HG02763 (cell line): ENCODE data around the gene PFKFB2.
"Not testable (repeated sequence)": the region's sequence is repeated elsewhere in the genome, so short reads cannot be mapped to it uniquely, and the experiment has no call there.

Experiments used
- ATAC-seq: cut with Tn5 transposase; IDR thresholded peaks from one replicate; pipeline ENCODE4 v1.9.1; 2021; ENCODE audit warnings: mild to moderate bottlenecking, moderate library complexity; ENCODE audit not compliant: unreplicated experiment

PFKFB2 gene

GRCh38 chr1:207036865-207037264 lies 16.2 kb upstream of the PFKFB2 start:
- no peak for ATAC-seq

DNA sequence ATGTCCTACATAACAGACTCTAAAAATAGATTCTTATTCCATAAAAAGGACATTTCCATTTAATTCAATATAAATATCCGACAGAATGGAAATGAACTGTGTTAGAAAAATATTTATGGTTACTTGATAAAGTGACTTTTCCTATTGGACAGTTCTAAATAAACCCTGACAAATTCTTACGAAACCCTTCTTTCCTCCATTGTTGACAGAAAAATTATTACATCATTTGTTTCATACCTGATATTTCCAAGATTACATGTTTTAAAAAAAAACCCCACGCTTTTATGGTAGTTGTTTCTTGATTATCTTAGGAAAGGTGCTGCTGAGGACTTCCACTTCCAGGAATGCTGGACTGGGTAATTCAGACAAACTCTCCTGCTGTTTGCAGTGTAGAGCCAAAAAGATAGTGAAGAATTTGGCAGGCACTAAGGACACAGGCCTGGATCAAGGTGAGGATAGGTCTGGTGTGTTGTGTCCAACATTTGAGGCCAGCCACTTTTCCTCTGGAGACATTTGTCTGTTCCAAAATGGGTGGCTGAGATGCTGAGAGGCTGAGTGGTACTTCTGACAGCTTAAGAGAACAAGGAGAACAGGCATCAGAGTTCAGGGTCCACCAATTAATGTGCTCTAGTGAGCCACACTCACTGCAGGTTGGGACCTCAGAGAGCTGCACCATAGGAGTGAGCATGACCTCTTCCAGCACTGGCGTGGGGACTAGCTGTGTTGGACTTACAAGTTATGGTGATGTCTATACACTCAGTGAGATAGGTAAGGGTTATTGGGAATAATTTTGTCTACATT lies 13.5 kb upstream of the PFKFB2 start:
- ATAC-seq: no peak

- ATAC-seq: no peak
These were observed 12.9 kb upstream of the PFKFB2 start for GRCh38 chr1:207040181-207040533.

- ATAC-seq: not testable (repeated sequence)
These were observed 11.7 kb upstream of the PFKFB2 start for GRCh38 chr1:207041397-207041796.

DNA sequence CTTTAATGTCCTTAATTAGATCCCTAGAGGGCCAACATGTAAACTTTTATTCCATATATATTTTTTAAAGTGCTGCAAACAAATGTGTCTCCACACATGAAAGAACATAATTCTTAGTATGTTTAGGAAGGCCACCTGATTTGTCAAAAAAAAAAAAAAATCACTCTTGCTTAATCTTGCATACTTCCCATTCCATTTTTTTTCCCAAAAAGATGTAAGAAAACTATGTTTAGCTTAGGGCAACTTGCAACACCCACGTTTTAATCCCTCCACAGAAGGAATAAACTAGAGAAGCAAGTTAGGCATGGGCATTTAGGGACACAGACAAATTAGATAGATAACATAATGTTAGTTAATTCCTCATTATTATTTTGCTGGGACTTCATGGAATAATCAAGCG lies 7.6 kb upstream of the PFKFB2 start:
- ATAC-seq: no peak

DNA sequence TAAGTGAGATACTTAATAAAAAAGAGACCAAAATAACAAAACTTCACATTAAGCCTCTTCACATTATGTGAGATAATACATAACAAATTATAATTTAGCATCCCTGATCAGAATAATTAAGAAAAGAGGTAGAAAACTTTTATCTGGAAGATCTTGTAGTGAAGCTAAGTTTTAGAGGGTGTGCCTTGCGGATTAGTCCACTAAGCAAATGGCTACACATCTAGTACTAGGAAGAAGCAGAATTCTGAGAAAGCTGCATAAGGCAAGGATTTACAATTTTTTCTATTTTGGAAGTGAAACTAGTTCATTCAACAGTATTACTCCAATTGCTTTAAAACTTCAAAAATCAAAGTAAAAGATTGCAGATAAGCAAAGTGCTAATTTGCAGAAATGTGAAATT lies 5.6 kb upstream of the PFKFB2 start:
- no peak for ATAC-seq

DNA sequence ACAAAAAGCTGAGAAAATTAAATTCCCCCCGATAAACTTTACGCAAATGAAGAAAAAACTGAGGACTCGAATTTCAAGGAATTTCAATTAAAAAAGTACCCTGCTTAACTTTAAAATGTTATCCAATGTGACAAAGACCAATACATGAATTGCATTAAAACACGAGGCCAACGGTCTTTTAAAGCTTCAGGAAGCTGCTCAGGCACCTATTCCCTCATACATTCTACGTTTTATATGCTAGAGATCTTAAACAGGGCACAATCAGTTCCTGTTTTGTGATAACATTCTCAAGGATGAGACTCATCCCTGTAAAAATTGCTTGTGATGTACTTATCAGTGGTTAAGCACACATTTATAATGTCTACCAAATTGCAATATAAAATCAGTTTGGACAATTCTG lies 5.0 kb upstream of the PFKFB2 start:
- no peak for ATAC-seq

GRCh38 chr1:207049054-207049453 lies 4.0 kb upstream of the PFKFB2 start:
- ATAC-seq: no peak

DNA sequence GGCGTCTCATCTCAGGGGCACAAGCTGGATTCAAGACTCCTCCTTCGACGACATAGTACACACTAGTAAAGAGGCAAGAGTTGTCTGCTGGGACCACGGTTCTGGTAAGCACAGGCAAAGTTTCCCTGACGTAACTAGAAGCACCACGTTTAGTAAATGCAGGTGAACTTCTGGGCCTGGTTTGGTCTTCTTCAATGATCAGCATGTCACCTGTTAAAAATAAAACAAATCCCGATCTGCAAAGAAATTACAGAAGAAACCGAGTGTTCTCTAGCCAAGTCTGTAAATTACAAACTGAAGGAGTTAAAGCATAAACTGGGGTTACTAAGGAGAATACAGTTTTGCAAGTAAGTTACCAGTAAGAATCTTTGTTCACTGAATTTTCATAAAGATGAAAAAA lies 3.6 kb upstream of the PFKFB2 start:
- no peak for ATAC-seq

DNA sequence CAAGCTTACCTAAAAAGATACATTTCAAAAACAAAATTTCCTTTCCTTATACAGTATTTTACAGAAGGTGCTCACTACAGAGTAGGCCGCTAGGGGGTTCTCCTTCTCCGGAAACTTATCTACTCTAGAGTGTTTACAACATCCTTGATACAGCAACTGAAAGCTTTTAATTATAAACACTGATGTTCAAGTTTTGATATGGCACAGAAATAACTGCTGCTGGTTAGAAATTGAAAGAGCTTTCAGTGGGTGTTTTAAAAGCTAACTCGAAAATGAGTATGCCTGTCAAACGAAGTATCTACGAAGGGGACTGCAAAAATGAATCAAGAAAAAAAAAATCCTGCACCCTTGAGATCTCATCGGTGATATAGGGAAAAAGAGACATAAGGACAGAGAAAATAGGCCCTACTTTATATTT lies 3.1 kb upstream of the PFKFB2 start:
- no peak for ATAC-seq

DNA sequence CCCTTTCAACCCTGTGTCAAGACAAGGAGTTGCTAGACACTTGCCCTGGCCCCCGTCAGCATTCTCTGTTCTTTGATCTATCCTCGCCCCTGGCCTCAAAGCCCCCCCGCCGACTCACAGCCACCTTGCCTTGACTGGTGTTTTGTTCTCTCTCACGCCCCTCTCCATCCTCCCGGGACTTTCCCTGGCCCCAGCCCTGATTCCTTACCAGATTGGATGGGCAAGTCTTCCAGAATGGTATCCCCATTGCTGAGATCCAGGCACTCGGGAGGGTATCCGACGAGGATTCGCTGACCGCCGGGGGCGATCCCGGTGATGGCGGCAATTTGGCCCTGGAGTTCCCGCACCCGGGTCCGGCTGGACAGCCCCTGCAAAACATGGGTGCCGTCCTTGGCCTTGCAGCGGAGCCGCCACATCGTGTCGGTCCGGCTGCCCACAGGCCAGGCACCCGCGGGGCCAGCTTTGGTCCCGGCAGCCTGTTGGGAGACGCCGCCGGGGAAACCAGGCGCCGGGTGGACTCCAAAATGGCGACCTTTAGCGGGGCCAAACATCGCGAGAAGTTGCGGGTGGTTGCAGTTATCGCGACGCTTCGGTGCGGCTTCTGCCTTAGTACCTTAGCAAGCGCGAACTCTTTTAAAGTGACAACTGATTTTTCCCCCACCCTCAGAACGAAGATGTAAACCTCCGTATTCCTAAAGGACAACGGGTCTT lies 2.4 kb upstream of the PFKFB2 start:
- ATAC-seq: no peak

- ATAC-seq: no peak
These were observed 1.7 kb upstream of the PFKFB2 start, which contains the start of gene YOD1 for GRCh38 chr1:207051191-207051943. TSS of gene YOD1 (minus strand) at chr1:207051208. CDS start at chr1:207051030, 178 bp downstream.

DNA sequence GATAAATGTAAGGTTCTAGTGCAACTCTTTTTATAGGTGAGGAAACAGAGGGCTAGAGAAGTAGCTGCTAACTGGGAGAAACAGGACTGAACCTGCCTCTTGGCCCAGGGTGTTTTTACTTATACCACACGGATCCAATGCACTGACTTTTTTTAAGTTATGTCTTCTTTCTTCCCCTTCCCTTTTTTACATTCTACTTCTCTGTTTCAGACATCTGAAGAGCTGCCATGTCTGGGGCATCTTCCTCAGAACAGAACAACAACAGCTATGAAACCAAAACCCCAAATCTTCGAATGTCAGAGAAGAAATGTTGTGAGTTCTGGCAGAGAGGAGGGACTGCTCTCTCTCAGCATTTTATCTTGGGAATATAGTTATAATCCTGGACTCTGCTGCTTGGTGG lies 1.4 kb downstream of the PFKFB2 start:
- ATAC-seq: no peak

DNA sequence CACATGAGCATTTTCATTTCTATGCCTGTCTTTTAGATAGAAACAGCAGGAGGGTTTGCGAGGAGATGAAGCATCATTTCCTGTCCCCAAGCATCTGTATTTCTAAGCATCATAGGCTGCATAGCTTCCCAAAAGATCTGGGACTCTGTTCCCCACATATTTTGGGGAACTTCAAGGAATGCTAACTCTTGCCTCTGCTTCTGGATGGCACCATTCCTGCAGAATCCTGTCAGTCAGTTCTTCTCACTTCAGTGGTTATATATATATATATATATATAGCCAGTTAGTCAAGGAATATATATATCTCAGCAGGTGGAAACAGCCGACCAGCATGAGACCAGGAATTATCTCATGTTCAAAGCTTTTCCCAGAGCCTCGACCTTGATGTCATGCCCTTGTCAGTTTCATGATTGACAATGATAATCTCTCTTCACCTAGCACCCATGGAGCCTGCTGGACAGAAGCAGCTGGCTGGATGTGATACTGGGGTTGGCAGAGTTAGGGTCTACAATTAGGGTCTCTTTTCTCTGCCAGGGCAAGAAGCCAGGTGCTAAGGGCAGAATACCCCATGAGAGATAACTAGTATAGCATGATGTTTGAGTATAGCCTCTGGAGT lies 2.4 kb downstream of the PFKFB2 start:
- ATAC-seq: no peak

DNA sequence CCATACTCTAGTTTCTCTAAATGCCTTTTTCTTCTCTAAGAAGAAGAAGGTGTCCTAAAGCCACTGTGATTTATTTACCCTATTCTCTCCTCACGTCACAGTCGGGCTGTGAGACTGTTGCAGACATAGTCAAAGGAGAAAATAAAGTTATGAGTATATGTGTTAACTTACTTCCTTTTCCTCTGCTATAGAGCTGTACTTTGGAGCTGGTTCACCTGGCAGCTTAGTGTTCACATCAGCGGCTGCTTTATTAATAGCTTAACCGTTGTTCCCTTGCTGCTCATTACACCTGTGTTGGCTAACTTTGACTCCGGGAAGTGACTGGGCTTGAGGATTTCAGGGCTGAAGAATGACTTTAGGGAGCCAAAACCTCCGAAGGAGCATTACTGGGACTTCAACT lies 3.6 kb downstream of the PFKFB2 start:
- no peak for ATAC-seq

- no peak for ATAC-seq
These were observed 5.2 kb downstream of the PFKFB2 start for GRCh38 chr1:207058252-207058651.

GRCh38 chr1:207058878-207059867 lies 6.1 kb downstream of the PFKFB2 start:
- ATAC-seq: no peak

GRCh38 chr1:207059881-207060280 lies 6.8 kb downstream of the PFKFB2 start:
- ATAC-seq: no peak

- no peak for ATAC-seq
These were observed 7.5 kb downstream of the PFKFB2 start for GRCh38 chr1:207060596-207060995.

GRCh38 chr1:207062058-207062457 lies 9.0 kb downstream of the PFKFB2 start:
- ATAC-seq: no peak
